Ovary (tissue), 3 donors: Measurements from ENCODE around the gene FEM1B.

ENCODE experiments used
- CTCF ChIP-seq, 3 donors: fragments of 450-650 bp in 2 of 3; fragments of 200-600 bp in 1 of 3; IDR thresholded peaks; one replicate each; pipeline versions ENCODE4 v1.5.1 to v1.8.0; 2016 to 2022; ENCODE audit warnings: antibody characterized with exemption in 3 of 3, mild to moderate bottlenecking in 1 of 3
- POLR2A ChIP-seq: fragments of 450-650 bp; IDR thresholded peaks from one replicate; pipeline ENCODE4 v1.6.1; 2017; ENCODE audit warnings: antibody characterized with exemption, mild to moderate bottlenecking, moderate library complexity
- donor health status: DM: no; HTN: no; CAD: no.

- TF ChIP-seq CTCF (IDR thresholded peaks at IDR 0.05) (no peak), POLR2A (no peak)
These were observed 29.8 kb downstream of the FEM1B start for GRCh38 chr15:68307131-68307928.
